WTC11 (cell line): ENCODE measurements around the gene GCSAML. TPM values are rescaled to one million over a fixed set of nuclear protein-coding genes. Genes with fewer than 3 reads are reported as not detected.

Experiments used
- ATAC-seq: fragments of 200-7000 bp; cut with Tn5 transposase; 2 replicates; pipeline ENCODE4 v1.10.0; 2021; ENCODE audit warnings: mild to moderate bottlenecking, moderate library complexity
- CTCF ChIA-PET: fragments of 300-600 bp; sonication (Branson Sonifier 250); formaldehyde crosslinking; loops from one replicate; lab custom pipeline; 2021; ENCODE audit warnings: antibody characterized with exemption; lab: Charles Lee
- POLR2A ChIA-PET: fragments of 350-600 bp; sonication (Branson Sonifier 250); formaldehyde crosslinking; loops from one replicate; lab custom pipeline; 2021; ENCODE audit warnings: antibody characterized with exemption; lab: Charles Lee
- DNase-seq: peaks from one replicate; pipeline ENCODE4 v3.0.0; 2021; ENCODE audit warnings: low spot score
- H3K27ac Mint-ChIP-seq: 2 replicates; pipeline ENCODE4 v1.8.0; 2021; ENCODE audit warnings: mixed read lengths
- H3K27me3 Mint-ChIP-seq: 2 replicates; pipeline ENCODE4 v1.8.0; 2021; ENCODE audit warnings: low read depth, mild to moderate bottlenecking, moderate library complexity, mixed read lengths
- H3K36me3 Mint-ChIP-seq: 2 replicates; pipeline ENCODE4 v1.8.0; 2021; ENCODE audit warnings: mixed read lengths
- H3K4me1 Mint-ChIP-seq: 2 replicates; pipeline ENCODE4 v1.8.0; 2022; ENCODE audit warnings: mixed read lengths
- H3K4me3 Mint-ChIP-seq: 2 replicates; pipeline ENCODE4 v1.8.0; 2021; ENCODE audit warnings: mild to moderate bottlenecking, moderate library complexity, mixed read lengths
- H3K9me3 Mint-ChIP-seq: 2 replicates; pipeline ENCODE4 v1.8.0; 2021; ENCODE audit warnings: mixed read lengths
- ATF2 ChIP-seq: sonication (generic); formaldehyde crosslinking; IDR thresholded peaks from 2 replicates; pipeline ENCODE4 v1.8.1; 2022; ENCODE audit warnings: low read depth, missing genetic modification reagents, borderline replicate concordance
- CBFB ChIP-seq: sonication (generic); formaldehyde crosslinking; IDR thresholded peaks from 2 replicates; pipeline ENCODE4 v1.8.1; 2022; ENCODE audit warnings: mild to moderate bottlenecking, low read depth, missing genetic modification reagents
- CREM ChIP-seq: sonication (generic); formaldehyde crosslinking; IDR thresholded peaks from 2 replicates; pipeline ENCODE4 v1.8.1; 2022; ENCODE audit warnings: mild to moderate bottlenecking, missing genetic modification reagents, moderate library complexity
- FOXP1 ChIP-seq: sonication (generic); formaldehyde crosslinking; IDR thresholded peaks from 2 replicates; pipeline ENCODE4 v1.8.0; 2022; ENCODE audit warnings: missing genetic modification reagents, mild to moderate bottlenecking, moderate library complexity, borderline replicate concordance
- GTF2I ChIP-seq: fragments of 250-450 bp; sonication (Bioruptor Pico); conservative IDR thresholded peaks from 2 replicates; pipeline ENCODE4 v1.4.0; 2021; ENCODE audit warnings: mild to moderate bottlenecking
- MXD4 ChIP-seq: fragments of 250-450 bp; sonication (Bioruptor Pico); IDR thresholded peaks from 2 replicates; pipeline ENCODE4 v1.8.0; 2021; ENCODE audit warnings: mild to moderate bottlenecking, moderate library complexity, borderline replicate concordance
- NR1H2 ChIP-seq: sonication (generic); formaldehyde crosslinking; IDR thresholded peaks from 2 replicates; pipeline ENCODE4 v1.9.0; 2021; ENCODE audit warnings: mild to moderate bottlenecking, moderate library complexity, missing genetic modification reagents
- NR2C2 ChIP-seq: sonication (generic); formaldehyde crosslinking; IDR thresholded peaks from 2 replicates; pipeline ENCODE4 v1.8.0; 2022; ENCODE audit warnings: mild to moderate bottlenecking, missing genetic modification reagents
- SP1 ChIP-seq: sonication (generic); formaldehyde crosslinking; conservative IDR thresholded peaks from 2 replicates; pipeline ENCODE4 v1.8.1; 2022; ENCODE audit warnings: missing genetic modification reagents
- TEAD4 ChIP-seq: sonication (generic); formaldehyde crosslinking; IDR thresholded peaks from 2 replicates; pipeline ENCODE4 v1.8.0; 2022; ENCODE audit warnings: mild to moderate bottlenecking, missing genetic modification reagents
- ZBTB21 ChIP-seq: sonication (generic); formaldehyde crosslinking; IDR thresholded peaks from 2 replicates; pipeline ENCODE4 v1.8.1; 2023; ENCODE audit warnings: mild to moderate bottlenecking, missing genetic modification reagents, borderline replicate concordance
- ZNF138 ChIP-seq: sonication (generic); formaldehyde crosslinking; conservative IDR thresholded peaks from 2 replicates; pipeline ENCODE4 v1.8.1; 2022; ENCODE audit warnings: mild to moderate bottlenecking, moderate library complexity, missing genetic modification reagents
- ZNF219 ChIP-seq: sonication (generic); formaldehyde crosslinking; IDR thresholded peaks from 2 replicates; pipeline ENCODE4 v1.8.0; 2023; ENCODE audit warnings: missing genetic modification reagents, mild to moderate bottlenecking, borderline replicate concordance
- ZNF263 ChIP-seq: sonication (generic); formaldehyde crosslinking; IDR thresholded peaks from 2 replicates; pipeline ENCODE4 v1.8.1; 2022; ENCODE audit warnings: low read depth, mild to moderate bottlenecking, moderate library complexity, missing genetic modification reagents
- ZNF317 ChIP-seq: sonication (generic); formaldehyde crosslinking; IDR thresholded peaks from 2 replicates; pipeline ENCODE4 v1.8.1; 2023; ENCODE audit warnings: low read depth, mild to moderate bottlenecking, moderate library complexity, missing genetic modification reagents, borderline replicate concordance
- total RNA-seq: library from RNA; stranded (reverse); gene quantifications from 3 replicates; pipeline ENCODE4 v1.2.3, GENCODE V29; 2021
- TF ChIP-seq, protein P1 (sequence below): sonication (generic); formaldehyde crosslinking; conservative IDR thresholded peaks from 2 replicates; pipeline ENCODE4 v1.8.1; 2022; ENCODE audit warnings: mild to moderate bottlenecking, missing genetic modification reagents
- TF ChIP-seq, protein P2 (sequence below): sonication (generic); formaldehyde crosslinking; IDR thresholded peaks from 2 replicates; pipeline ENCODE4 v1.8.0; 2022; ENCODE audit warnings: mild to moderate bottlenecking, missing genetic modification reagents
- TF ChIP-seq, protein P3 (sequence below): sonication (generic); formaldehyde crosslinking; conservative IDR thresholded peaks from 2 replicates; pipeline ENCODE4 v1.8.1; 2023; ENCODE audit warnings: mild to moderate bottlenecking, low read depth, missing genetic modification reagents, moderate library complexity
- TF ChIP-seq, protein P4 (sequence below): fragments of 250-450 bp; sonication (Bioruptor Pico); conservative IDR thresholded peaks from 2 replicates; pipeline ENCODE4 v1.9.0; 2021; ENCODE audit warnings: mild to moderate bottlenecking

The GCSAML gene
- total RNA-seq, 1 experiment from 2014 or later: not detected

GRCh38 chr1:247588060-247588459, 39.1 kb downstream of the GCSAML start, which contains the start of gene OR2G2:
Gene OR2G2 (plus strand): TSS chr1:247588360. CDS start chr1:247588360, 0 bp downstream.
- peaks cover 17% of the 10 kb centered on the region for H3K9me3 Mint-ChIP-seq
- no peaks in the 10 kb centered on the region for H3K4me1 Mint-ChIP-seq
- no peak for DNase-seq
- H3K27ac Mint-ChIP-seq: no peak within 1 kb of the TSS
- no peaks in the 10 kb centered on the region for H3K36me3 Mint-ChIP-seq
- TF ChIP-seq ATF2 (CRISPR knock-in tag) (no peak), ZNF317 (CRISPR knock-in tag) (no peak), CREM (CRISPR knock-in tag) (no peak), MXD4 (CRISPR knock-in tag) (no peak), CBFB (CRISPR knock-in tag) (no peak), ZNF219 (CRISPR knock-in tag) (no peak), NR2C2 (CRISPR knock-in tag) (no peak), ZNF263 (no peak), ZNF138 (CRISPR knock-in tag) (no peak), TEAD4 (CRISPR knock-in tag) (no peak), NR1H2 (CRISPR knock-in tag) (no peak), ZBTB21 (CRISPR knock-in tag) (no peak), FOXP1 (CRISPR knock-in tag) (no peak), GTF2I (CRISPR knock-in tag) (no peak), SP1 (CRISPR knock-in tag) (no peak)
- TF ChIP-seq, protein P1, sequence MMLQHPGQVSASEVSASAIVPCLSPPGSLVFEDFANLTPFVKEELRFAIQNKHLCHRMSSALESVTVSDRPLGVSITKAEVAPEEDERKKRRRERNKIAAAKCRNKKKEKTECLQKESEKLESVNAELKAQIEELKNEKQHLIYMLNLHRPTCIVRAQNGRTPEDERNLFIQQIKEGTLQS (CRISPR knock-in tag): no peak
- TF ChIP-seq, protein P2, sequence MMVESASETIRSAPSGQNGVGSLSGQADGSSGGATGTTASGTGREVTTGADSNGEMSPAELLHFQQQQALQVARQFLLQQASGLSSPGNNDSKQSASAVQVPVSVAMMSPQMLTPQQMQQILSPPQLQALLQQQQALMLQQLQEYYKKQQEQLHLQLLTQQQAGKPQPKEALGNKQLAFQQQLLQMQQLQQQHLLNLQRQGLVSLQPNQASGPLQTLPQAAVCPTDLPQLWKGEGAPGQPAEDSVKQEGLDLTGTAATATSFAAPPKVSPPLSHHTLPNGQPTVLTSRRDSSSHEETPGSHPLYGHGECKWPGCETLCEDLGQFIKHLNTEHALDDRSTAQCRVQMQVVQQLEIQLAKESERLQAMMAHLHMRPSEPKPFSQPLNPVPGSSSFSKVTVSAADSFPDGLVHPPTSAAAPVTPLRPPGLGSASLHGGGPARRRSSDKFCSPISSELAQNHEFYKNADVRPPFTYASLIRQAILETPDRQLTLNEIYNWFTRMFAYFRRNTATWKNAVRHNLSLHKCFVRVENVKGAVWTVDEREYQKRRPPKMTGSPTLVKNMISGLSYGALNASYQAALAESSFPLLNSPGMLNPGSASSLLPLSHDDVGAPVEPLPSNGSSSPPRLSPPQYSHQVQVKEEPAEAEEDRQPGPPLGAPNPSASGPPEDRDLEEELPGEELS (CRISPR knock-in tag): no peak
- TF ChIP-seq, protein P3, sequence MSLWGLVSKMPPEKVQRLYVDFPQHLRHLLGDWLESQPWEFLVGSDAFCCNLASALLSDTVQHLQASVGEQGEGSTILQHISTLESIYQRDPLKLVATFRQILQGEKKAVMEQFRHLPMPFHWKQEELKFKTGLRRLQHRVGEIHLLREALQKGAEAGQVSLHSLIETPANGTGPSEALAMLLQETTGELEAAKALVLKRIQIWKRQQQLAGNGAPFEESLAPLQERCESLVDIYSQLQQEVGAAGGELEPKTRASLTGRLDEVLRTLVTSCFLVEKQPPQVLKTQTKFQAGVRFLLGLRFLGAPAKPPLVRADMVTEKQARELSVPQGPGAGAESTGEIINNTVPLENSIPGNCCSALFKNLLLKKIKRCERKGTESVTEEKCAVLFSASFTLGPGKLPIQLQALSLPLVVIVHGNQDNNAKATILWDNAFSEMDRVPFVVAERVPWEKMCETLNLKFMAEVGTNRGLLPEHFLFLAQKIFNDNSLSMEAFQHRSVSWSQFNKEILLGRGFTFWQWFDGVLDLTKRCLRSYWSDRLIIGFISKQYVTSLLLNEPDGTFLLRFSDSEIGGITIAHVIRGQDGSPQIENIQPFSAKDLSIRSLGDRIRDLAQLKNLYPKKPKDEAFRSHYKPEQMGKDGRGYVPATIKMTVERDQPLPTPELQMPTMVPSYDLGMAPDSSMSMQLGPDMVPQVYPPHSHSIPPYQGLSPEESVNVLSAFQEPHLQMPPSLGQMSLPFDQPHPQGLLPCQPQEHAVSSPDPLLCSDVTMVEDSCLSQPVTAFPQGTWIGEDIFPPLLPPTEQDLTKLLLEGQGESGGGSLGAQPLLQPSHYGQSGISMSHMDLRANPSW: no peak
- TF ChIP-seq, protein P4, sequence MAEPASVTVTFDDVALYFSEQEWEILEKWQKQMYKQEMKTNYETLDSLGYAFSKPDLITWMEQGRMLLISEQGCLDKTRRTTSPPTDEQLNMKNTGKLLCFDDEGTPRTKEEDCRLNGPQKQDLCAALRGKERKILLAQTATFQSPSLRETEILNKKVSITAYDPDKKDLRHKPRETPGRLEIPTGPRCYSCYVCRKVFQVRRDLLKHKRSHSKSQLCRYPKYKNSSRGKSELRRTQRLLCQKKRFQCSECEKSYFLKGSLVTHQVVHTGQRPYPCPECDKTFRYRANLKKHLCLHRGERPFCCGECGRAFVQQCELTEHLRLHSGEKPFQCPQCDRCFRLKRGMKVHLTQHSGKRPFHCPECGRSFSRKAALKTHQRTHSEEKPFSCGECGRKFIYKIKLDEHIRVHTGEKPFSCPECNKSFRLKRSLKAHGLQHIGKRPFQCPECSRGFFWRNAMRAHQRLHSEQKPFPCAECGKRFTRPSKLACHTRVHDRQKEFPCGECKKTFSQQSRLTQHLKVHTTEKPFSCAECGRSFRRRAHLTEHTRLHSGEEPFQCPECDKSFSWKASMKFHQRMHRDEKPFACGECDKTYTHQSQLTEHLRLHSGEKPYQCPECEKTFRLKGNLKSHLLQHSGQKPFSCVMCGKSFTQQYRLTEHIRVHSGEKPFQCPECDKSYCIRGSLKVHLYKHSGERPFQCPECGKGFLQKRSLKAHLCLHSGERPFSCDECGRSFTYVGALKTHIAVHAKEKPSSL (CRISPR knock-in tag): no peak
- TF ChIP-seq, all 79 proteins: peak for 0
- ATAC-seq: no peak
- CTCF ChIA-PET: interaction anchor here (1.0 kb wide), 1 partner anchor 11 kb away, joined by 3 read pairs; no protein-coding TSS in a partner anchor
- Mint-ChIP-seq H3K27me3 (no peaks in the 10 kb centered on the region; the same call in 1 of the 2 replicates), H3K4me3 (no peak within 1 kb of the TSS)
- POLR2A ChIA-PET: no interaction called here
